Activated CD4-positive, alpha-beta T cell treated with anti-CD3 and anti-CD28 coated beads, Interleukin-2, amount 50 U/mL, for 1 hour (primary cell): ENCODE results near the gene CCDC57.
"Not testable (repeated sequence)": the region's sequence is repeated elsewhere in the genome, so short reads cannot be mapped to it uniquely, and the experiment has no call there.

Source experiments
- DNase-seq: peaks from one replicate; pipeline ENCODE4 v3.0.0-alpha.2; 2020

The CCDC57 gene

GRCh38 chr17:82221341-82221902, 8.8 kb upstream of the CCDC57 start:
- no peak for DNase-seq

DNA sequence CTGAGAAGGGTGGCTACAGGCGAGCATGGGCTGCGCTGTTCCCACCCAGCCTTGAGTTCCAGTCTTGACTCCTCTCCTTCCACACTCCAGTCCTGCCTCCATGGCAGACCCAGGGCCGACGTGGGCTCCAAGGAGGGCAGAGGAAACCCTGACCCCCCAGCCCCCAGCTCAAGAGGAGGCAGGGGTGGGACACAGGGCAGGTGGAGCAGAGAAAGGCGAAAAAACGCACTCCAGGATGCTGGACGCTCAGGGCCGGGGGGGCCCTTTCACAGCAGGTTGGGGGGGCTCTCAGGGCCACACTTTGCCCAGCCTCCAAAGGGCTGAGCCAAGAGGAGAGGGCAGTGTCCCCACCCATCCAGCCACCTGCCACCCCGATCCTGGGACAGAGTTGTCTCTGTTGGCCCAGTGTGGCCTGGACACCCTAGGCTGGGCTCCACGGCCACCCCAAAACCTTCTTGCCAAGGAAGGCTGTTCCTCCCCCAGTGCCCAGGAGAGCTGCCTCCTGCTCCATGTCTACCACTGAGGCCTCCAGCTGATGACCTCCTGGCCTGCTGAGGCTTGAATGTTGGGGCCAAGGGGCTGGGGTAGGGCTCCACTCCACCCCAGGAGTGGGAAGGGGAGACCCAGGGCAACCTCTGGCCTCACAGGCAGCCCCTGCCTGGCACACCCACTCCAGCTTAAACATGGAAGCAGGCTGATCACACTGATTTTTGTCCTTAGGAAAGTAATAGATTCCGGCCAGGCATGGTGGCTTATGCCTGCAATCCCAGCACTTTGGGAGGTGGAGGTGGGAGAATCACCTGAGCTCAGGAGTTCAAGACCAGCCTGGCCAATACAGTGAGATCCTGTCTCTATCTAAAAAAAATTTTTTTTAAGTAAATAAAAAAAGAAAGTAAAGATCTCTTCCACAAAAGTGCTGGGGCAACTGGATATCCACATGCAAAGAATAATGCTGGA, 7.4 kb upstream of the CCDC57 start:
- DNase-seq = no peak

DNA sequence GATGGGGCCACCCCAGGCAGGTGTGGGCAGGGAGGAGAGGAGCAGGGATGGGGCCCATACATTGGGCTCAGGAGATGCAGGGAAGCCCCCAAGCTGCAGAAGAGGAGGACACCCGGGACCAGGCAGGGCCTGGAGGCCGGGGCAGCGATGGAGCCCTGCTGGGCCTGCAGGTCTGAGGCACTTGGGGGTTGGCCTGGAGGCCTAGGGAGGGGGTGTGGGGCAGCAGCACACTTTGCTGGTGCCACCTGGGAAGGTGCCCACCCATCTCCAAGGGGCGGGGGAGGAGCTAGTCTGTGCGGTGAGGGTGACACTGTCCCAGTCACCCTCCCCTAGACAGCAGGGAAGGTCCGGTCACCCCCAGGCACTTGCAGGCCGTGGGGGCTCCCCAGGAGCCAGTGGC, 6.4 kb upstream of the CCDC57 start:
- no peak for DNase-seq

DNA sequence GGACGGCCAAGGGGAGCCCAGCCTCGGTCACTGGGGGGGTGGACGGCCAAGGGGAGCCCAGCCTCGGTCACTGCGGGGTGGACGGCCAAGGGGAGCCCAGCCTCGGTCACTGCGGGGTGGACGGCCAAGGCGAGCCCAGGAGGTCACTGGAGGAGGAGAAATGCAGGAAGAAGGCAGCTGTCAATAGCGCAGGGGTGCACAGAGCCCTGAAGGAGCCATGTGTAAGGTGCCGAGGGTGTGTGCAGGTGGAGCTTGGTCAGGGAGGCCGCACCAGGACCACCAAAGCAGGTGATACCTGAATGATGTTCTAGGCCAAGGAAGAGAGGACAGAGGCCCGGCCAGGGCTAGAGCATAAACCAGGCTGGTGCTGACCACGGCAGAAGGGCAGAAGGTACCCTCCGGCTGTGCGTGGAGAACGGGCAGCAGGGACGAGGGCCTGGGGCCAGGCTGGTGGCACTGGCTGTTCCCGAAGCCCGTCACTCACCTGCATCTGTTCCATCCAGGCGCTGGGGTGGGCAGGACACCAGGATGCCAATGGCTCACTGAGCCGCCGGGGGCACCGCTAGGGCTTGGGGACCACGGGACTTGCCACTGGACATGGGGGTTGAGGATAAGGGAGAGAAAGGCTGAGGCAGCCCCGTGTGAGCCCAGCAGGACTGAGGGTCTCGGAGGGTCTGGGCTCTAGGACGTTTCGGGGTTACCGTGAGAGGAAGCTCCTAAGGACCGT, 5.9 kb upstream of the CCDC57 start:
- DNase-seq = no peak

DNA sequence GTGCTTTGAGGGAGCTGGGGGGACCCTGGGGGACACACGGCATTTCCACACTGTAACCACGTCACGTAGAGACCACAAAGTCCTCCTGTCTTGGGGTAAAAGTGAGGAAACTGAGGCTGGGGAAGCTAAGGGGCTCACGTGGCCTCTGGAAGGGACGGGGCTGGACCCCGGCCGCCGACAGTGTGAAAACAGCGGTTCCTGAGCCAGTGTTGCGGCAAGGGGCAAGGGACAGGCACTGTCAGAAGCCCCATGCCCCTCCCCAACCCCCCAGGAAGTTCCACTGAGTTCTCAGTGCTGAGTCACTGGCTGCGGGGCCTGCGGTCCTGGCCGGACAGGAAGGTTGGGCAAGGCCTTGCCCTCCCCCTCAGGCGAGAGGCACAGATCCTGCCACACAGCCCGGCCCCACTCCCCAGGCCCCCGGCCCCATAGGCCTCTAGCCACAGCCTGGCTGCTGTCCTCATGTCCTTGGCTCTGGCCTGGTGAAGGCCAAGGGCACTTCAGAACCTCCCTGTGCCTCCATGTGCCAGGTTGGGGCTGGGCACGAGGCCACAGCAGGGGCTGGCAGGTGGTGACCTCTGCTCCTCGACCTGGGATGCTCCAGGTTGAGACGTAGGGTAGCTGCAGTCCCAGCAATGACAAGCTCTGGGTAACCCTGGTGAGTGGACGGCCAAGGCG, 5.0 kb upstream of the CCDC57 start:
- no peak for DNase-seq

GRCh38 chr17:82217120-82217529, 4.5 kb upstream of the CCDC57 start:
- DNase-seq = no peak

DNA sequence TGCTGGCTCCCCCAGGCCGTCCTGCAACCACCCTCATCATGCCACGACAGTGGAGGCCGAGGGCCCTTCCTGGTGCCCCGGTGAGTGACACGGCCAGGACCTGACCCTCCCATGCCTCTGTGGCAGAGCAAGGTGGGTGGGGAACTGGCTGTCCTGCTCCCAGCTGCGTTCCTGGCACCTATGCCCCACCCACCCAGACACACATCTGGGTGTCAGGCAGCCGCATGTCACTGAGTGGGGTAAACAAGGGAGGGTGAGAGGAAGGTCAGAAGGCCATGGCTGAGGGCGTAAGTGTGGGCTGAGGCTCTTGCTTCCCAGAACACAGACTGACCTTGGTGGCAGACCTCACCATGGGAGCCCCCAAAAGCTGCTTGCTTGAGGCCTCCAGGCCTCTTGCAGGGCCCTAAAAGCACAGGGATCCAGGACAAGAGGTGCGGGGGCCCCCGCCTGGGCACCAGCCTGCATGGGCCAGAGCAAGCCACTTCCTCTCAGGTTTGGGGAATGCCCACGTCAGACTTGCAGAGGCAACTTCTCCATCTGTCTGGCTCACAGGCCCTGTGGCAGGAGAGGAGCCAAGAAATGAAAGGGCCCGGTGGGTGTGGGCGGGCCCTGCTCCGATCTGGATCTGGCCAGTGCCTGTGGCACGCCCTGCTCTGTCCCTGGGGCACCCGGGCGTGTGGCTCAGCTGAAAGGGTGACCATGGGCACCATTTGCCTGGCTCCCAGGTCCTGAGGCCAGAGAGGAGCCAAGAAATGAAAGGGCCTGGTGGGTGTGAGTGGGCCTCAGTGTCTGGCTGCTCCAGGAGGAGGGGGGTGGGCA, 3.9 kb upstream of the CCDC57 start:
- DNase-seq = peak; percentile 35

GRCh38 chr17:82215972-82216300, 3.3 kb upstream of the CCDC57 start:
- DNase-seq = no peak

DNA sequence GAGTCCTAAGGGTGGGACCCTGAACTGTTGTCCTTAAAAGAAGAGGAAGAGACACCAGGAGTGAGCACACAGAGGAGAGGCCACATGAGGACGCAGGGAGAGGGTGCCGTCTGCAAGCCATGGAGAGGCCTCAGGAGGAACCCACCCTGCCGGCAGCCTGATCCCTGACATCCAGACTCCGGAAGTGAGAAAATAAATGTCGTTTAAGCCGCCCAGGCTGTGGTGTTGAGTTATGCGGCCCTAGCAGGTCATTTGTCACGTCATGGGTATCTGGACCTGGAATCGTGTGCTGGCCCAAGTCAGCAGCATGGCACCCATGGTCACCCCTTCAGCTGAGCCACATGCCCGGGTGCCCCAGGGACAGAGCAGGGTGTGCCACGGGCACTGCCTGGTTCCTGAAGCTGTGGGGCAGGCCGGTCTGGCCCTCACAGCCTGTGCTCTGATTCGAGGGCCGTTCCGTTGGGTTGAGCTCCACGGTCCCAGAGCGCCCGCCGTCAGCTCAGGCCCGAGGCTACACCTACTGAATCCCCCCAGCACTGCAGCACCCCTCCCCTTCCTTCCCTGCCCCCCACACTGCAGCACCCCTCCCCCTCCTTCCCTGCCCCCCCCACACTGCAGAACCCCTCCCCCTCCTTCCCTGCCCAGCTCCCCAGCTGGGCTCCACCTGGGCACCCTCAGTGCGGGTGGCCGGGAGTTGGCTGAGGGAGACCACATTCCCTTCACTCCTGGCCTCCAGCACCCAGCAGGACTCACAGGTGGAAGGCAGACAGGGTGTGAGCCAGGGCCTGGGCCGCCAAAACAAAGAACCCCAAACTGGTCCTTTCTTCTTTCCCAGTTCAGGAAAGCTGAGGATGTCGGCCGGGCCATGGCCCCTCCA, 2.7 kb upstream of the CCDC57 start:
- no peak for DNase-seq

- no peak for DNase-seq
Measured at GRCh38 chr17:82214012-82214628, 1.5 kb upstream of the CCDC57 start.

- peak; percentile 47 for DNase-seq
Measured at GRCh38 chr17:82213251-82214011, 789 bp upstream of the CCDC57 start.

GRCh38 chr17:82210655-82211054, 2.0 kb downstream of the CCDC57 start:
- not testable (repeated sequence) for DNase-seq

- DNase-seq = peak; percentile 71
Measured at GRCh38 chr17:82205720-82206508, 6.7 kb downstream of the CCDC57 start.

DNA sequence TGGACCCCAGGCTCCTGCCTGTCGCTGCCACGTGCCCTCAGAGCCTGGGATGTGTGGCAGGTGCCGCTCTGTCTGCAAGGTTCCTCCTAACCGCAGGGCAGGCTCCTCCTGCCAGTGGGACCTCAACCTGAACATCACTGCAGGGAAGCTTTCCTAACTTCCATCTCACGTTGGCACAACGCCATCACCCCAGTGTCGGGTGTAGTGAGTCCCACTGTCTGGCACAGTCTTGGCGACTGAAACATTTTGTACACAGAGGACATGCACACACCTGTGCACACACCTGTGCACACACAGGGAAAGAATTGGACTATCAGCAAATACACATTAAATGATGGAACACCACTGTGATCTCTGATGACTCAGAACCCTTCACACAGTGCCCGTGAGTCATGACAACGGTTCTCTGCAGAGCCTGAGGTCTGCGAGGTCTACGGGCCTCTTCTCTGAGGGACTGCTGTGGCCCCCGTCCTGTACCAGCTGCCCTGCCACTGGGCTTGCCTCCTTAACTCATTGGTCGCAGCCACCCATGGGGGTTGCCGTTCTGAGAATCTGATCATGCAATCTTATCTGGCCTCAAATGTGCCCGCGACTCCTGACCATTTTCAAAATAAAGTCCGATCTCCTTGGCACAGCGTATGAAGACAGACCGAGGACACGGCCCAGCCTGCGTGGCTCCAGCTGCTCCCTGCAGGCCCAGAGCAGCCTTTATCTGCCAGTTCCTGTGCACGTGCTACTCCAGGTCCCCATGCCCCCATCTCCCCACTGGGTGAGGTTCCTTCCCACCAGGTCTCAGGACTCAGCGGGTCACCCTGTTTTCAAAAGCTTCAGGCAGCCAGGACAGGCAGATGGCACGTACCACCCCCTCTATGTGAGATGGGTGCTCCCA, 7.6 kb downstream of the CCDC57 start:
- DNase-seq = no peak

GRCh38 chr17:82203920-82204319, 8.7 kb downstream of the CCDC57 start:
- no peak for DNase-seq

GRCh38 chr17:82202981-82203380, 9.7 kb downstream of the CCDC57 start:
- no peak for DNase-seq

DNA sequence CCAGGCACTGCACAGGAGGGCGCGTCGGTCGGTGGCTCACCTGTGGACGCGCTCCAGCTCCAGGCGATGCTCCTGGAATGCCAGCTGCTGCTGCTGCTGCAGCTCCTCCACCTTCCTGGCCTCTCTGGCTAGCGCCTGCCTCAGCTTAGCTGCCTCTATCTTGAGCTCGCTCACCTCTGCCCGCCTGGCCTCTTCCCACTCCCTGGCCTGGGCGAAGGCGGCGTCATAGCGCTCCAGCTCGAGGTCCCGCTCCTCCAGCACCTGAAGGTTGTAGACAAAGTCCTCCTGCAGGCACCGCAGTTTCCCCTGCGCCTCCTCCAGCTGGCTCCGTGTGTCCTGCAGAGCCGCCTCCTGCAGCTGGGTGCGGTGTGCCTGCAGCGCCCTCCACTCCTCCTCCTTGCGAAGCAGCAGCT, 11.1 kb downstream of the CCDC57 start:
- DNase-seq = no peak
